Measurements from ENCODE around the gene MTUS2.

GRCh38 chr13:28822801-28823200 is 2.7 kb downstream of the MTUS2 start:
- no peak for TF ChIP-seq ELF4 (IDR thresholded peaks at IDR 0.05)
- no peak for TF ChIP-seq ARNT (IDR thresholded peaks at IDR 0.05)
- TF ChIP-seq FOXM1 (IDR thresholded peaks at IDR 0.05; ENCODE audit: borderline replicate concordance) = no peak
- no peak for TF ChIP-seq FOXK2 (IDR thresholded peaks at IDR 0.05)
- TF ChIP-seq HDGF (IDR thresholded peaks at IDR 0.05; ENCODE audit: borderline replicate concordance) = no peak
- TF ChIP-seq SP1 (IDR thresholded peaks at IDR 0.05) = no peak
- no peak for TF ChIP-seq LEF1 (IDR thresholded peaks at IDR 0.05; ENCODE audit: borderline replicate concordance)
- TF ChIP-seq FOXA1 (IDR thresholded peaks at IDR 0.05) = no peak

All from HEK293T (cell line).